Mesenchymal stem cell (in vitro differentiated cells and primary cell): Measurements from ENCODE around the gene DBF4B.

ENCODE experiments used
- DNase-seq: peaks from one replicate; pipeline ENCODE4 v3.0.0-alpha.2; 2013
- H2AFZ ChIP-seq: one replicate; pipeline ENCODE4 v1.6.1; 2013; ENCODE audit warnings: low read depth, mild to moderate bottlenecking, control low read depth, inconsistent platforms, low read length, moderate library complexity
- H2AK5ac ChIP-seq: 2 replicates; pipeline ENCODE4 v1.6.1; 2013; ENCODE audit warnings: low read length, moderate library complexity, mild to moderate bottlenecking, inconsistent platforms; ENCODE audit not compliant: severe bottlenecking
- H2BK120ac ChIP-seq: one replicate; pipeline ENCODE4 v1.6.1; 2013; ENCODE audit warnings: low read depth, mild to moderate bottlenecking, inconsistent platforms, low read length, moderate library complexity
- H2BK12ac ChIP-seq, 2 experiments: one replicate each; pipeline ENCODE4 v1.6.1; 2013; ENCODE audit warnings: inconsistent platforms in 2 of 2, low read length in 2 of 2, mild to moderate bottlenecking in 2 of 2, moderate library complexity in 2 of 2, control low read depth in 1 of 2
- H2BK15ac ChIP-seq: one replicate; pipeline ENCODE4 v1.6.1; 2013; ENCODE audit warnings: mild to moderate bottlenecking, low read depth, inconsistent platforms; ENCODE audit not compliant: poor library complexity, severe bottlenecking
- H2BK5ac ChIP-seq: 2 replicates; pipeline ENCODE4 v1.6.1; 2013; ENCODE audit warnings: low read depth, mild to moderate bottlenecking, low read length, control low read depth, inconsistent platforms; ENCODE audit not compliant: poor library complexity, severe bottlenecking
- H3K14ac ChIP-seq, 2 experiments: one replicate each; pipeline ENCODE4 v1.6.1; 2013; ENCODE audit warnings: inconsistent platforms in 2 of 2, low read length in 2 of 2, control low read depth in 1 of 2, mild to moderate bottlenecking in 1 of 2, moderate library complexity in 1 of 2
- H3K18ac ChIP-seq, 2 experiments: one replicate each; pipeline ENCODE4 v1.6.1; 2013; ENCODE audit warnings: inconsistent platforms in 2 of 2, low read length in 2 of 2, control low read depth in 1 of 2, low read depth in 1 of 2, mild to moderate bottlenecking in 1 of 2
- H3K23ac ChIP-seq, 2 experiments: one replicate each; pipeline ENCODE4 v1.6.1; 2013; ENCODE audit warnings: inconsistent platforms in 2 of 2, low read length in 2 of 2, mild to moderate bottlenecking in 2 of 2, moderate library complexity in 2 of 2, control low read depth in 1 of 2
- H3K27ac ChIP-seq: 2 replicates; pipeline ENCODE4 v1.5.1; 2013; ENCODE audit warnings: mild to moderate bottlenecking, moderate library complexity, low read length, control low read depth, inconsistent platforms; ENCODE audit not compliant: poor library complexity, severe bottlenecking
- H3K27me3 ChIP-seq, 2 experiments: 2 replicates each; pipeline versions ENCODE4 v1.6.1 to v1.7.0; 2013; ENCODE audit warnings: low read length in 2 of 2, mild to moderate bottlenecking in 2 of 2, moderate library complexity in 2 of 2, control low read depth in 1 of 2, inconsistent platforms in 1 of 2; ENCODE audit not compliant: control insufficient read depth in 1 of 2, insufficient read depth in 1 of 2
- H3K36me3 ChIP-seq, 2 experiments: 2 replicates each; pipeline versions ENCODE4 v1.6.1 to v1.7.0; 2013; ENCODE audit warnings: low read length in 2 of 2, control low read depth in 1 of 2, inconsistent platforms in 1 of 2, low read depth in 1 of 2, mild to moderate bottlenecking in 1 of 2; ENCODE audit not compliant: insufficient read depth in 2 of 2, control insufficient read depth in 1 of 2
- H3K4ac ChIP-seq, 2 experiments: one replicate each; pipeline ENCODE4 v1.6.1; 2013; ENCODE audit warnings: inconsistent platforms in 2 of 2, low read length in 2 of 2, mild to moderate bottlenecking in 2 of 2, moderate library complexity in 2 of 2, control low read depth in 1 of 2, low read depth in 1 of 2
- H3K4me1 ChIP-seq: 2 replicates; pipeline ENCODE4 v1.6.1; 2013; ENCODE audit warnings: low read depth, low read length, control low read depth; ENCODE audit not compliant: control insufficient read depth, insufficient read depth
- H3K4me2 ChIP-seq: 2 replicates; pipeline ENCODE4 v1.6.1; 2013; ENCODE audit warnings: low read length, mild to moderate bottlenecking, inconsistent platforms; ENCODE audit not compliant: poor library complexity, severe bottlenecking
- H3K4me3 ChIP-seq, 2 experiments: 2 replicates each; pipeline versions ENCODE4 v1.5.1 to v1.7.0; 2013; ENCODE audit warnings: low read length in 2 of 2, mild to moderate bottlenecking in 2 of 2, control low read depth in 1 of 2, low read depth in 1 of 2; ENCODE audit not compliant: insufficient read depth in 1 of 2
- H3K79me1 ChIP-seq: replicated peaks from 2 replicates; pipeline ENCODE4 v1.6.1; 2013; ENCODE audit warnings: mild to moderate bottlenecking, control low read depth, low read length, inconsistent platforms; ENCODE audit not compliant: poor library complexity, severe bottlenecking
- H3K9ac ChIP-seq: 2 replicates; pipeline ENCODE4 v1.7.0; 2013; ENCODE audit warnings: mild to moderate bottlenecking, low read length, moderate library complexity
- H3K9me3 ChIP-seq: 2 replicates; pipeline ENCODE4 v1.7.0; 2013; ENCODE audit warnings: mild to moderate bottlenecking, low read length; ENCODE audit not compliant: control insufficient read depth
- H4K8ac ChIP-seq: one replicate; pipeline ENCODE4 v1.6.1; 2013; ENCODE audit warnings: inconsistent platforms, mild to moderate bottlenecking, low read length, moderate library complexity
- H4K91ac ChIP-seq: one replicate; pipeline ENCODE4 v1.6.1; 2013; ENCODE audit warnings: mild to moderate bottlenecking, low read length, inconsistent platforms
- WGBS: methylation state at CpG from one replicate; pipeline ENCODE4 v1.1.7; 2013; ENCODE audit warnings: mixed read lengths; 5-methylcytosine and 5-hydroxymethylcytosine counted together

Gene DBF4B

GRCh38 chr17:44769647-44770084, 61.2 kb downstream of the DBF4B start:
- Histone ChIP-seq H3K14ac (peak overlapping the region in 1 of 2 experiments; percentile 38), H2BK120ac (no peak overlapping the region), H3K9ac (no peak overlapping the region), H2AK5ac (no peak overlapping the region), H3K27ac (no peak overlapping the region), H2BK12ac (no peak overlapping the region), H3K79me1 (no peaks in the 10 kb centered on the region), H3K23ac (no peak overlapping the region), H2AFZ (no peak overlapping the region), H2BK5ac (no peak overlapping the region), H3K4me2 (no peak overlapping the region), H3K4ac (no peak overlapping the region), H4K91ac (no peak overlapping the region), H3K27me3 (peaks cover 4 to 55% of the 10 kb centered on the region in 2 experiments), H3K4me1 (peaks cover 34% of the 10 kb centered on the region), H3K4me3 (no peak overlapping the region), H3K18ac (no peak overlapping the region), H2BK15ac (no peak overlapping the region), H4K8ac (no peak overlapping the region), H3K9me3 (no peaks in the 10 kb centered on the region), H3K36me3 (peaks cover 0 to 2% of the 10 kb centered on the region in 2 experiments)
- WGBS, result 85% methylated on average over 11 of the region's 15 CpGs
- DNase-seq, result no peak

GRCh38 chr17:44770166-44770925, 61.9 kb downstream of the DBF4B start:
- no peak overlapping the region for H2BK15ac ChIP-seq
- no peak overlapping the region for H4K91ac ChIP-seq
- no peak overlapping the region for H3K23ac ChIP-seq
- no peak overlapping the region for H4K8ac ChIP-seq
- no peak overlapping the region for H3K4me2 ChIP-seq
- no peak overlapping the region for H3K9ac ChIP-seq
- H3K18ac ChIP-seq, result no peak overlapping the region
- no peak overlapping the region for H3K4me3 ChIP-seq
- no peak overlapping the region for H3K27ac ChIP-seq
- DNase-seq, result peak; percentile 24
- no peak overlapping the region for H2AK5ac ChIP-seq
- peak overlapping the region in 1 of 2 experiments; percentile 62 for H3K14ac ChIP-seq
- no peak overlapping the region for H2BK12ac ChIP-seq
- H3K36me3 ChIP-seq, result peaks cover 0 to 5% of the 10 kb centered on the region in 2 experiments
- H3K4ac ChIP-seq, result no peak overlapping the region
- WGBS, result 78% methylated on average over 9 of the region's 11 CpGs
- no peak overlapping the region for H2AFZ ChIP-seq
- no peaks in the 10 kb centered on the region for H3K9me3 ChIP-seq
- peaks cover 39% of the 10 kb centered on the region for H3K4me1 ChIP-seq
- no peaks in the 10 kb centered on the region for H3K79me1 ChIP-seq
- no peak overlapping the region for H2BK5ac ChIP-seq
- no peak overlapping the region for H2BK120ac ChIP-seq
- H3K27me3 ChIP-seq, result peaks cover 4 to 53% of the 10 kb centered on the region in 2 experiments

GRCh38 chr17:44772308-44773045, 64.0 kb downstream of the DBF4B start:
- H2AFZ ChIP-seq, result no peak overlapping the region
- no peak overlapping the region for H3K18ac ChIP-seq
- H3K4me3 ChIP-seq, result no peak overlapping the region
- H3K79me1 ChIP-seq, result no peaks in the 10 kb centered on the region
- no peak overlapping the region for H3K14ac ChIP-seq
- H3K9me3 ChIP-seq, result no peaks in the 10 kb centered on the region
- H2BK120ac ChIP-seq, result no peak overlapping the region
- H2BK5ac ChIP-seq, result no peak overlapping the region
- H2AK5ac ChIP-seq, result no peak overlapping the region
- H3K27ac ChIP-seq, result no peak overlapping the region
- H2BK12ac ChIP-seq, result no peak overlapping the region
- H3K9ac ChIP-seq, result no peak overlapping the region
- H4K91ac ChIP-seq, result no peak overlapping the region
- peaks cover 0 to 7% of the 10 kb centered on the region in 2 experiments for H3K36me3 ChIP-seq
- H4K8ac ChIP-seq, result no peak overlapping the region
- no peak overlapping the region for H2BK15ac ChIP-seq
- H3K27me3 ChIP-seq, result peaks cover 4 to 55% of the 10 kb centered on the region in 2 experiments
- no peak for DNase-seq
- no peak overlapping the region for H3K4ac ChIP-seq
- 72% methylated on average over 16 of the region's 21 CpGs for WGBS
- H3K23ac ChIP-seq, result no peak overlapping the region
- H3K4me2 ChIP-seq, result no peak overlapping the region
- H3K4me1 ChIP-seq, result peaks cover 41% of the 10 kb centered on the region

GRCh38 chr17:44773140-44773539, 64.7 kb downstream of the DBF4B start:
- H3K4ac ChIP-seq, result no peak overlapping the region
- no peak overlapping the region for H3K27ac ChIP-seq
- no peak for DNase-seq
- no peak overlapping the region for H3K4me3 ChIP-seq
- H3K18ac ChIP-seq, result no peak overlapping the region
- H2AFZ ChIP-seq, result no peak overlapping the region
- no peak overlapping the region for H2BK12ac ChIP-seq
- WGBS, result 85% methylated on average over 6 of the region's 6 CpGs
- no peak overlapping the region for H3K23ac ChIP-seq
- H3K4me2 ChIP-seq, result no peak overlapping the region
- H4K8ac ChIP-seq, result no peak overlapping the region
- no peaks in the 10 kb centered on the region for H3K9me3 ChIP-seq
- H4K91ac ChIP-seq, result no peak overlapping the region
- H2BK15ac ChIP-seq, result no peak overlapping the region
- no peak overlapping the region for H2BK5ac ChIP-seq
- H3K79me1 ChIP-seq, result no peaks in the 10 kb centered on the region
- peaks cover 4 to 51% of the 10 kb centered on the region in 2 experiments for H3K27me3 ChIP-seq
- H3K36me3 ChIP-seq, result peaks cover 0 to 7% of the 10 kb centered on the region in 2 experiments
- no peak overlapping the region for H2AK5ac ChIP-seq
- H3K14ac ChIP-seq, result no peak overlapping the region
- H3K9ac ChIP-seq, result no peak overlapping the region
- H2BK120ac ChIP-seq, result no peak overlapping the region
- peaks cover 37% of the 10 kb centered on the region for H3K4me1 ChIP-seq
